Vagina (tissue), 2 donors: ENCODE results near the gene TMEM255B.

ENCODE experiments used
- CTCF ChIP-seq, 3 experiments: fragments of 450-650 bp in 2 of 3; fragments of 200-600 bp in 1 of 3; sonication (generic) in 1 of 3; IDR thresholded peaks; one replicate each; pipeline ENCODE4 v1.5.1; 2017 to 2019; ENCODE audit warnings: antibody characterized with exemption in 3 of 3, mild to moderate bottlenecking in 2 of 3, moderate library complexity in 2 of 3
- POLR2A ChIP-seq, 2 donors: fragments of 450-650 bp; IDR thresholded peaks; one replicate each; pipeline ENCODE4 v1.6.1; 2017; ENCODE audit warnings: antibody characterized with exemption in 2 of 2, mild to moderate bottlenecking in 2 of 2, moderate library complexity in 2 of 2

- TF ChIP-seq CTCF (IDR thresholded peaks at IDR 0.05) = no peak
- TF ChIP-seq POLR2A (IDR thresholded peaks at IDR 0.05) = no peak
Measured at GRCh38 chr13:113746143-113746525, 12.9 kb upstream of the TMEM255B start.
